ENCODE results near the gene UHRF1. TPM values are rescaled to one million over a fixed set of nuclear protein-coding genes. Genes with fewer than 3 reads are reported as not detected.

Gene UHRF1
- total RNA-seq, 1 experiment from 2014 or later = 109 TPM

- no peak for TF ChIP-seq ZBTB33 (IDR thresholded peaks at IDR 0.05; ENCODE audit: extremely low read depth, insufficient replicate concordance, low read length)
These were observed 52.9 kb downstream of the UHRF1 start (continued) for GRCh38 chr19:4962085-4962619.

- Histone ChIP-seq H3K4me3 (replicated peaks in 1 of 2; ENCODE audit: low read depth in 1 of 2, low read length in 2 of 2) (no peak overlapping the region), H4K20me1 (ENCODE audit: insufficient read depth) (no peaks in the 10 kb centered on the region), H3K79me2 (ENCODE audit: insufficient read depth, low read length) (peaks cover 6% of the 10 kb centered on the region), H3K4me1 (ENCODE audit: control insufficient read depth in 1 of 2, insufficient read depth in 2 of 2, low read length in 2 of 2) (peaks cover 9 to 27% of the 10 kb centered on the region in 2 experiments), H3K9ac (ENCODE audit: low read length) (no peak overlapping the region), H3K27me3 (ENCODE audit: insufficient read depth, low read length) (no peaks in the 10 kb centered on the region), H2AFZ (ENCODE audit: low read depth, low read length, poor library complexity, severe bottlenecking) (no peak overlapping the region), H3K9me2 (ENCODE audit: insufficient read depth) (no peaks in the 10 kb centered on the region), H3K27ac (ENCODE audit: low read depth, low read length) (no peak overlapping the region), H3K9me3 (ENCODE audit: control insufficient read depth in 1 of 2, insufficient read depth in 1 of 2, low read depth in 1 of 2, low read length in 2 of 2) (no peaks in the 10 kb centered on the region), H3K36me3 (ENCODE audit: control insufficient read depth in 1 of 2, insufficient read depth in 2 of 2, low read length in 2 of 2) (peaks cover 3 to 14% of the 10 kb centered on the region in 2 experiments; a peak in 2 of 4 replicates), H3K4me2 (ENCODE audit: low read length) (no peak overlapping the region)
- TF ChIP-seq CTCF (IDR thresholded peaks at IDR 0.05 in 2 of 3, conservative IDR thresholded peaks at IDR 0.05 in 1 of 3; ENCODE audit: borderline replicate concordance in 1 of 3, insufficient read depth in 1 of 3, low read depth in 2 of 3, low read length in 2 of 3) (no peak), MAX (IDR thresholded peaks at IDR 0.05) (no peak), REST (IDR thresholded peaks at IDR 0.05; ENCODE audit: low read depth) (no peak), YY1 (IDR thresholded peaks at IDR 0.05; ENCODE audit: extremely low read depth, insufficient replicate concordance, low read depth, low read length) (no peak), ELF1 (IDR thresholded peaks at IDR 0.05; ENCODE audit: borderline replicate concordance, low read depth) (no peak), ZBTB33 (IDR thresholded peaks at IDR 0.05; ENCODE audit: extremely low read depth, insufficient replicate concordance, low read length) (no peak), CEBPB (IDR thresholded peaks at IDR 0.05; ENCODE audit: low read depth) (no peak), ZNF274 (IDR thresholded peaks at IDR 0.05; ENCODE audit: low read depth, low read length) (no peak)
- no TSS peak for BruUV-seq (replicated peaks)
- DNase-seq (ENCODE audit: low read depth, low spot score) (no peak), ATAC-seq (no peak)
- ChIA-PET POLR2A (no interaction called here), RAD21 (ENCODE audit: low non-redundant PET in 1 of 2, low total read pairs in 2 of 2, uncharacterized antibody in 2 of 2, unreplicated experiment in 2 of 2) (no interaction called here), CTCF (no interaction called here)
- intact Hi-C loops (cut with micrococcal nuclease) = loop anchor here (5.0 kb wide), 2 partner anchors 53 to 93 kb away; no protein-coding TSS in a partner anchor
These were observed 55.8 kb downstream of the UHRF1 start for GRCh38 chr19:4965061-4965460.
